ENCODE data around the gene GNG12. TPM values are rescaled to one million over a fixed set of nuclear protein-coding genes. Genes with fewer than 3 reads are reported as not detected.

The GNG12 gene
- total and polyA plus RNA-seq, 2 donors from 2014 or later: 46.1 to 89.3 TPM

- Histone ChIP-seq H3K9ac (ENCODE audit: low read length in 3 of 3) (no peak overlapping the region), H3K27me3 (ENCODE audit: control insufficient read depth, insufficient read depth, low read length) (no peaks in the 10 kb centered on the region), H3K4me3 (ENCODE audit: low read length in 3 of 3) (no peak overlapping the region), H3K9me3 (ENCODE audit: control insufficient read depth in 2 of 3, insufficient read depth in 1 of 3, low read length in 3 of 3) (no peaks in the 10 kb centered on the region), H3K27ac (ENCODE audit: low read depth in 2 of 2, low read length in 2 of 2) (peak overlapping the region; percentile 26 to 40), H3K4me1 (ENCODE audit: control insufficient read depth in 2 of 3, insufficient read depth in 2 of 3, low read depth in 1 of 3, low read length in 3 of 3) (peaks cover 0 to 25% (median 22%) of the 10 kb centered on the region in 3 donors), H3K36me3 (ENCODE audit: control insufficient read depth in 2 of 3, insufficient read depth in 3 of 3, low read length in 3 of 3) (no peaks in the 10 kb centered on the region)
- DNase-seq (no peak), FAIRE-seq (no peak)
- intact Hi-C loops (cut with DNase I): no loop called here
- no peak for TF ChIP-seq CTCF (IDR thresholded peaks at IDR 0.05; ENCODE audit: borderline replicate concordance, extremely low read depth, insufficient read depth)
Measured at GRCh38 chr1:67740543-67740942, 92.7 kb downstream of the GNG12 start.

- no peaks in the 10 kb centered on the region for H3K9me3 ChIP-seq (ENCODE audit: control insufficient read depth in 2 of 3, insufficient read depth in 1 of 3, low read length in 3 of 3)
- peaks cover 0 to 26% (median 22%) of the 10 kb centered on the region in 3 donors for H3K4me1 ChIP-seq (ENCODE audit: control insufficient read depth in 2 of 3, insufficient read depth in 2 of 3, low read depth in 1 of 3, low read length in 3 of 3)
- H3K27ac ChIP-seq (ENCODE audit: low read depth in 2 of 2, low read length in 2 of 2): no peak overlapping the region
- H3K36me3 ChIP-seq (ENCODE audit: control insufficient read depth in 2 of 3, insufficient read depth in 3 of 3, low read length in 3 of 3): no peaks in the 10 kb centered on the region
- intact Hi-C loops (cut with DNase I): no loop called here
- DNase-seq (no peak), FAIRE-seq (no peak)
- H3K4me3 ChIP-seq (ENCODE audit: low read length in 3 of 3): no peak overlapping the region
- no peak for TF ChIP-seq CTCF (IDR thresholded peaks at IDR 0.05; ENCODE audit: borderline replicate concordance, extremely low read depth, insufficient read depth)
- no peak overlapping the region for H3K9ac ChIP-seq (ENCODE audit: low read length in 3 of 3)
- H3K27me3 ChIP-seq (ENCODE audit: control insufficient read depth, insufficient read depth, low read length): no peaks in the 10 kb centered on the region
Measured at GRCh38 chr1:67739361-67739760, 93.9 kb downstream of the GNG12 start.

GRCh38 chr1:67738401-67738800 is 94.9 kb downstream of the GNG12 start:
- intact Hi-C loops (cut with DNase I): no loop called here
- no peak overlapping the region for H3K4me3 ChIP-seq (ENCODE audit: low read length in 3 of 3)
- TF ChIP-seq CTCF (IDR thresholded peaks at IDR 0.05; ENCODE audit: borderline replicate concordance, extremely low read depth, insufficient read depth): no peak
- no peaks in the 10 kb centered on the region for H3K9me3 ChIP-seq (ENCODE audit: control insufficient read depth in 2 of 3, insufficient read depth in 1 of 3, low read length in 3 of 3)
- H3K27ac ChIP-seq (ENCODE audit: low read depth in 2 of 2, low read length in 2 of 2): no peak overlapping the region
- H3K4me1 ChIP-seq (ENCODE audit: control insufficient read depth in 2 of 3, insufficient read depth in 2 of 3, low read depth in 1 of 3, low read length in 3 of 3): peaks cover 0 to 26% (median 26%) of the 10 kb centered on the region in 3 donors
- no peak for FAIRE-seq
- no peak for DNase-seq
- H3K27me3 ChIP-seq (ENCODE audit: control insufficient read depth, insufficient read depth, low read length): no peaks in the 10 kb centered on the region
- H3K36me3 ChIP-seq (ENCODE audit: control insufficient read depth in 2 of 3, insufficient read depth in 3 of 3, low read length in 3 of 3): no peaks in the 10 kb centered on the region
- no peak overlapping the region for H3K9ac ChIP-seq (ENCODE audit: low read length in 3 of 3)

- Histone ChIP-seq H3K4me3 (ENCODE audit: low read length in 3 of 3) (no peak overlapping the region), H3K36me3 (ENCODE audit: control insufficient read depth in 2 of 3, insufficient read depth in 3 of 3, low read length in 3 of 3) (no peaks in the 10 kb centered on the region), H3K9me3 (ENCODE audit: control insufficient read depth in 2 of 3, insufficient read depth in 1 of 3, low read length in 3 of 3) (no peaks in the 10 kb centered on the region), H3K4me1 (ENCODE audit: control insufficient read depth in 2 of 3, insufficient read depth in 2 of 3, low read depth in 1 of 3, low read length in 3 of 3) (peaks cover 0 to 26% (median 26%) of the 10 kb centered on the region in 3 donors), H3K27me3 (ENCODE audit: control insufficient read depth, insufficient read depth, low read length) (no peaks in the 10 kb centered on the region), H3K9ac (ENCODE audit: low read length in 3 of 3) (no peak overlapping the region), H3K27ac (ENCODE audit: low read depth in 2 of 2, low read length in 2 of 2) (no peak overlapping the region)
- TF ChIP-seq CTCF (IDR thresholded peaks at IDR 0.05; ENCODE audit: borderline replicate concordance, extremely low read depth, insufficient read depth): no peak
- intact Hi-C loops (cut with DNase I): no loop called here
- DNase-seq (no peak), FAIRE-seq (no peak)
Measured at GRCh38 chr1:67737875-67738274, 95.4 kb downstream of the GNG12 start.
